NB4 (cell line): ENCODE measurements around the gene TRAP1.

ENCODE experiments used
- DNase-seq: peaks from one replicate; pipeline ENCODE4 v3.0.0; 2010; ENCODE audit warnings: low read depth
- H3K4me3 ChIP-seq: one replicate; pipeline ENCODE4 v1.5.1; 2011; ENCODE audit warnings: mild to moderate bottlenecking, low read depth, low read length, moderate library complexity
- CTCF ChIP-seq: IDR thresholded peaks from one replicate; pipeline ENCODE4 v1.5.1; 2012; ENCODE audit warnings: low read depth, low read length
- MAX ChIP-seq: IDR thresholded peaks from 2 replicates; pipeline ENCODE4 v1.6.1; 2011; ENCODE audit warnings: low read depth, low read length
- MYC ChIP-seq: IDR thresholded peaks from 2 replicates; pipeline ENCODE4 v1.6.1; 2011; ENCODE audit warnings: low read depth, low read length
- POLR2A ChIP-seq: IDR thresholded peaks from 2 replicates; pipeline ENCODE4 v1.6.1; 2011; ENCODE audit warnings: mild to moderate bottlenecking; ENCODE audit not compliant: insufficient read length; ENCODE audit errors: extremely low read depth

The TRAP1 gene

GRCh38 chr16:3728424-3729160, 11.3 kb upstream of the TRAP1 start:
- H3K4me3 ChIP-seq = no peak overlapping the region
- DNase-seq = no peak
- TF ChIP-seq CTCF (no peak), MYC (no peak), POLR2A (no peak), MAX (no peak)

DNA sequence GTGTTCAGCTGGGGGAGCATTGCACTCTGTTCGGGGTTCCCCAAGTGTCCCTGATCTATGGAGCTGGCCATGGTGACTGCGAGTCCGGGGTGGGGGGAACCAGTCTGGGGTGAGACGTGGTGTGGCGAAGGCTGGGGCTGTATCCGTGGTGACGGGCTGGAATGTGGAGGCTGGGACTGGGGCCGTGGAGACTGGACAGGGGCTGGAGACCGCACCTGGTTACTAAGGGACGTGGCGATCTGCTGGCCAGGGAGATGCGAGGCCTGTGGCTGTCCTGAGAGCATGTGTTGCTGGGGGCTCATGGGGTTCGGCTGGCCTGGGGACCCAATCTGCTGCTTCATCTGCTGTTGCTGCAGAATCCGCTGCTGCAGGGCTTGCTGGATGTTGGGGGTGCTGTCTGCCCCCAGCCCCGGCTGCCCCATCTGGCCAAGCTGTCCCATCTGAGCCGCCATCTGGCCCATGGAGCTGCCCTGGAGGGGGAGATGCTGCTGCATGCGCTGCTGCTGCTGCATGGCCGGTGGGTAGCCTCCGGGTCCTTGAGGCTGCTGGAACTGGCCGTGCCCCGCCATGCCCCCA, 10.6 kb upstream of the TRAP1 start:
- no peak for TF ChIP-seq CTCF
- TF ChIP-seq POLR2A = no peak
- no peak for TF ChIP-seq MYC
- TF ChIP-seq MAX = no peak
- H3K4me3 ChIP-seq = no peak overlapping the region
- no peak for DNase-seq

DNA sequence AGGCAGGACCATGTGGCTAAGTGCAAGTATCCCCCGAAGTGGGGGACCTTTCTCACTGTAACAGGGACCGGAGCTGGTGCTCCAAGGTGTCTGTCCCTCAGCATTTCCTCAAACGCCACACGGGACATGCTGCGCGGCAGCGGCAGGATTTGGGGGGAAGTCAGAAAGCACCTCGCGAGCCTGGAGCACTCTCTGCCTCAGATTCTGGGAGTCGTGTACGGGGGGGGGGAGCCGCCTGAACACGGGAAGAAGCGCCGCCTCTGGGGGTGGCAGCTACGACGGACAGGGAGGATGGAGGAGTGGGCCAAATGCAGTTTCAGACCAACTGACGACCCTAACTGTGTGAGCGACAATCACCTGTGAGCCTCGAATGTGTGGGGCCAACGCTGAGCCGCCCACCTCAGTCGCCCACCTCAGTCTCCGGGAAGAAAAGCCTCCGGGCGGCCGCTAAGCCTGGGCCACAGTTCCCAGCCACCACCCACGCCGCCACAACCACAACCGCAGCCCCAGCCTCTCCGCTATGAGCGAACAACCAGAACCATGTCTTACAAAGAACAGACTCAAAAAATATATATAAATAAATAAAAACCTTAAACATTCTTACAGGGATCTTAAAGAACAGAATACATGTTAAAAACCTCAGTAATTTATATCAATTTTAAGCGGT, 8.8 kb upstream of the TRAP1 start:
- TF ChIP-seq POLR2A = no peak
- TF ChIP-seq CTCF = no peak
- TF ChIP-seq MYC = no peak
- no peak for TF ChIP-seq MAX
- no peak for DNase-seq
- no peak overlapping the region for H3K4me3 ChIP-seq

DNA sequence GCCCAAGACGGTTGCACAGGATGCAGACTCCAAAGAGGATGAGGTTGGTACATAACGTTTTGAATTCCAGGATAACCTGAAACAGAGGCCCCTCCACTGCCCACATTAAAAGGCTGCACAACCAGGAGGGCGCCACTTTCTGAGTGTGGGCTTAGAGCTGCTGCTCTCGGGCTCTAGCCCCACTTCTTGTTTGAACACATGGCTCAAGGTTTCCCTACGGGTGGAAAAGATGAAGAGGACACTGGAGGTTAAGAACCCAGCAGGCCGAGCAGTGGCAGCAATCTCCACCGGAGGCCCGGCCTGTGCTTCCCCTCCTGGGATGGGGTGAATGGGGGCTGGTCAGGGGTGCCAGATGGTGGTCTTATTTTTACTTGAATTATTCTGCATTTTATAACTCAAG, 8.0 kb upstream of the TRAP1 start:
- TF ChIP-seq MAX = no peak
- TF ChIP-seq MYC = no peak
- no peak for TF ChIP-seq CTCF
- no peak for TF ChIP-seq POLR2A

DNA sequence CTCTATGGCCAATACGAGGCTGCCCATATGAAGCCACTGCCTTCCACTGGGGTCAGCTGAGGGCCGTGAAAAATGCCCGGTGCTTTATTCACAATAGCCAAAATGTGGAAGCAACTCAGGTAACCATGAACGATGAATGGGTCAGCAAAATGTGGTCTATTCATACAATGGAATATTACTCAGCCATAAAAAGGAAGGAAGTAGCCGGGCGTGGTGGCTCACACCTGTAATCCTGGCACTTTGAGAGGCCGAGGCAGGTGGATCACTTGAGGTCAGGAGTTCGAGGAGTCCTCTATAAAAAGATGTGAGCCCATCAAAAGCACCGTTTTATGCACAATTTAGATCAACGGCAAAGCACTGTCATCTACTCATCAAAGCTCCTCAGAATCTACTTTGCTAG, 5.2 kb upstream of the TRAP1 start:
- no peak for DNase-seq
- H3K4me3 ChIP-seq = no peak overlapping the region
- no peak for TF ChIP-seq CTCF
- TF ChIP-seq MAX = no peak
- no peak for TF ChIP-seq POLR2A
- no peak for TF ChIP-seq MYC

More for the DNA sequence above, 8.0 kb upstream of the TRAP1 start:
- no peak overlapping the region for H3K4me3 ChIP-seq
- DNase-seq = no peak
